SK-N-SH treated with all-trans-retinoic acid at 6 μM for 48 hours (cell line): ENCODE results near the gene SCUBE2.

Experiments
- ATAC-seq: fragments of 200-7000 bp; cut with Tn5 transposase; 3 replicates; pipeline ENCODE4 v1.9.1; 2020; ENCODE audit warnings: mild to moderate bottlenecking, moderate library complexity
- ARNTL ChIP-seq: fragments of 450-650 bp; formaldehyde crosslinking; IDR thresholded peaks from 2 replicates; pipeline ENCODE4 v1.5.0; 2020; ENCODE audit warnings: low read depth, mild to moderate bottlenecking, moderate library complexity, borderline replicate concordance
- BACH2 ChIP-seq: fragments of 250-450 bp; sonication (Bioruptor Pico); IDR thresholded peaks from 2 replicates; pipeline ENCODE4 v1.9.0; 2021; ENCODE audit warnings: mild to moderate bottlenecking, borderline replicate concordance
- CSDC2 ChIP-seq: fragments of 250-450 bp; sonication (Bioruptor Pico); IDR thresholded peaks from 2 replicates; pipeline ENCODE4 v1.5.0; 2020; ENCODE audit warnings: mild to moderate bottlenecking, moderate library complexity
- ESRRG ChIP-seq: fragments of 250-450 bp; sonication (Bioruptor Pico); IDR thresholded peaks from 2 replicates; pipeline ENCODE4 v1.6.1; 2021; ENCODE audit warnings: mild to moderate bottlenecking
- GLIS3 ChIP-seq: fragments of 250-450 bp; sonication (Bioruptor Pico); IDR thresholded peaks from 2 replicates; pipeline ENCODE4 v1.5.0; 2020; ENCODE audit warnings: mild to moderate bottlenecking, moderate library complexity
- ISL1 ChIP-seq: fragments of 250-450 bp; sonication (Bioruptor Pico); IDR thresholded peaks from 2 replicates; pipeline ENCODE4 v2.1.2; 2022; ENCODE audit warnings: mild to moderate bottlenecking, moderate library complexity
- PPARA ChIP-seq: fragments of 250-450 bp; sonication (Bioruptor Pico); IDR thresholded peaks from 2 replicates; pipeline ENCODE4 v1.5.0; 2020; ENCODE audit warnings: mild to moderate bottlenecking, borderline replicate concordance
- RARB ChIP-seq: fragments of 250-450 bp; sonication (Bioruptor Pico); IDR thresholded peaks from 2 replicates; pipeline ENCODE4 v1.8.0; 2021; ENCODE audit warnings: mild to moderate bottlenecking, moderate library complexity
- SNAI2 ChIP-seq: fragments of 250-450 bp; sonication (Bioruptor Pico); IDR thresholded peaks from 2 replicates; pipeline ENCODE4 v1.5.0; 2020; ENCODE audit warnings: mild to moderate bottlenecking, moderate library complexity
- TCF4 ChIP-seq: fragments of 250-450 bp; sonication (Bioruptor Pico); IDR thresholded peaks from 2 replicates; pipeline ENCODE4 v1.8.0; 2021; ENCODE audit warnings: mild to moderate bottlenecking, moderate library complexity, borderline replicate concordance
- TOX ChIP-seq: fragments of 250-450 bp; sonication (Bioruptor Pico); IDR thresholded peaks from 2 replicates; pipeline ENCODE4 v1.8.0; 2021; ENCODE audit warnings: mild to moderate bottlenecking, moderate library complexity, borderline replicate concordance
- ZC3H10 ChIP-seq: fragments of 250-450 bp; sonication (Bioruptor Pico); IDR thresholded peaks from 2 replicates; pipeline ENCODE4 v1.5.1; 2021; ENCODE audit warnings: mild to moderate bottlenecking, moderate library complexity
- ZFP3 ChIP-seq: fragments of 250-450 bp; sonication (Bioruptor Pico); IDR thresholded peaks from 2 replicates; pipeline ENCODE4 v1.5.0; 2020; ENCODE audit warnings: mild to moderate bottlenecking, moderate library complexity
- ZFP30 ChIP-seq: fragments of 450-650 bp; formaldehyde crosslinking; IDR thresholded peaks from 2 replicates; pipeline ENCODE4 v1.5.0; 2022; ENCODE audit warnings: mild to moderate bottlenecking, moderate library complexity
- ZNF565 ChIP-seq: fragments of 450-650 bp; formaldehyde crosslinking; conservative IDR thresholded peaks from 2 replicates; pipeline ENCODE4 v1.5.0; 2020; ENCODE audit warnings: low read depth, mild to moderate bottlenecking, moderate library complexity
- ZNF70 ChIP-seq: fragments of 450-650 bp; formaldehyde crosslinking; IDR thresholded peaks from 2 replicates; pipeline ENCODE4 v1.5.0; 2020; ENCODE audit warnings: mild to moderate bottlenecking, moderate library complexity
- ZNF8 ChIP-seq: fragments of 450-650 bp; formaldehyde crosslinking; IDR thresholded peaks from 2 replicates; pipeline ENCODE4 v1.5.0; 2020; ENCODE audit warnings: mild to moderate bottlenecking, moderate library complexity
- TF ChIP-seq, protein P1 (sequence below): fragments of 250-450 bp; sonication (Bioruptor Pico); IDR thresholded peaks from 2 replicates; pipeline ENCODE4 v1.8.0; 2020; ENCODE audit warnings: mild to moderate bottlenecking, moderate library complexity, borderline replicate concordance
- TF ChIP-seq, protein P2 (sequence below): fragments of 250-450 bp; sonication (Bioruptor Pico); IDR thresholded peaks from 2 replicates; pipeline ENCODE4 v1.8.0; 2021; ENCODE audit warnings: low read depth, mild to moderate bottlenecking, moderate library complexity, borderline replicate concordance
- TF ChIP-seq, protein P3 (sequence below): fragments of 250-450 bp; sonication (Bioruptor Pico); IDR thresholded peaks from 2 replicates; pipeline ENCODE4 v1.5.1; 2020; ENCODE audit warnings: low read depth, mild to moderate bottlenecking, moderate library complexity
- TF ChIP-seq, protein P4 (sequence below): fragments of 250-450 bp; sonication (Bioruptor Pico); IDR thresholded peaks from 2 replicates; pipeline ENCODE4 v1.5.0; 2020; ENCODE audit warnings: mild to moderate bottlenecking, moderate library complexity

SCUBE2 gene

DNA sequence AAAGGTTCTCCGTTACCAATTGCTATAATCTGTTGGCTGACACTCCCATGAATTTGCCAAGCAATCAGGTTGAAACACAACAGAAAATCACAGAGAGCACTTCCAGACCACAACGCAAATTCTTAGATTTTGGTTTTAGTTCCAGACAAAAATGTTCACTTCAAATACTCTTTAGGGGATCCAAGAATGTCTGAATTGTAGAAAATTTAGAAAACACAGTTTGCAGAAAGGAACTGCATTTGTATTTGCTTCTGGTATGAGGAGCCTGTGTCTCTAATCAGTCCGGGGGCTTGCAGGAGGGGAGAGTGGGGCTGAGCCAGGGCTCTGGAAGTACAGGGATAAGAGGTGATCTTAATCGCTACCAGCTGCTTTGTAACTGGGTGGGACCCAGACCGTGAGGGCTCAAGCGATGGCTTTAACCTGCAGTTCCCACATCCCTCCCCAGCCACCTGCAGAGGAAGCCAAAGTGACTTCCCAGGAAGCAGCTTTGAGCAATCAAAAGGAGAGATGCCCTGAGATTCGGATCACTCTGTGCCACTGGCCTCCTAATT, 18.7 kb downstream of the SCUBE2 start:
- no peak for ATAC-seq
- TF ChIP-seq ZFP30 (CRISPR knock-in tag) (no peak), ZNF8 (CRISPR knock-in tag) (no peak), ZNF565 (CRISPR knock-in tag) (no peak), GLIS3 (CRISPR knock-in tag) (no peak), ISL1 (CRISPR knock-in tag) (no peak), ZC3H10 (CRISPR knock-in tag) (no peak), CSDC2 (no peak), TCF4 (CRISPR knock-in tag) (no peak), TOX (no peak), ZFP3 (no peak), PPARA (CRISPR knock-in tag) (no peak), BACH2 (CRISPR knock-in tag) (no peak)
- TF ChIP-seq, protein P1, sequence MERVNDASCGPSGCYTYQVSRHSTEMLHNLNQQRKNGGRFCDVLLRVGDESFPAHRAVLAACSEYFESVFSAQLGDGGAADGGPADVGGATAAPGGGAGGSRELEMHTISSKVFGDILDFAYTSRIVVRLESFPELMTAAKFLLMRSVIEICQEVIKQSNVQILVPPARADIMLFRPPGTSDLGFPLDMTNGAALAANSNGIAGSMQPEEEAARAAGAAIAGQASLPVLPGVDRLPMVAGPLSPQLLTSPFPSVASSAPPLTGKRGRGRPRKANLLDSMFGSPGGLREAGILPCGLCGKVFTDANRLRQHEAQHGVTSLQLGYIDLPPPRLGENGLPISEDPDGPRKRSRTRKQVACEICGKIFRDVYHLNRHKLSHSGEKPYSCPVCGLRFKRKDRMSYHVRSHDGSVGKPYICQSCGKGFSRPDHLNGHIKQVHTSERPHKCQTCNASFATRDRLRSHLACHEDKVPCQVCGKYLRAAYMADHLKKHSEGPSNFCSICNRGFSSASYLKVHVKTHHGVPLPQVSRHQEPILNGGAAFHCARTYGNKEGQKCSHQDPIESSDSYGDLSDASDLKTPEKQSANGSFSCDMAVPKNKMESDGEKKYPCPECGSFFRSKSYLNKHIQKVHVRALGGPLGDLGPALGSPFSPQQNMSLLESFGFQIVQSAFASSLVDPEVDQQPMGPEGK (CRISPR knock-in tag) = no peak
- TF ChIP-seq, protein P2, sequence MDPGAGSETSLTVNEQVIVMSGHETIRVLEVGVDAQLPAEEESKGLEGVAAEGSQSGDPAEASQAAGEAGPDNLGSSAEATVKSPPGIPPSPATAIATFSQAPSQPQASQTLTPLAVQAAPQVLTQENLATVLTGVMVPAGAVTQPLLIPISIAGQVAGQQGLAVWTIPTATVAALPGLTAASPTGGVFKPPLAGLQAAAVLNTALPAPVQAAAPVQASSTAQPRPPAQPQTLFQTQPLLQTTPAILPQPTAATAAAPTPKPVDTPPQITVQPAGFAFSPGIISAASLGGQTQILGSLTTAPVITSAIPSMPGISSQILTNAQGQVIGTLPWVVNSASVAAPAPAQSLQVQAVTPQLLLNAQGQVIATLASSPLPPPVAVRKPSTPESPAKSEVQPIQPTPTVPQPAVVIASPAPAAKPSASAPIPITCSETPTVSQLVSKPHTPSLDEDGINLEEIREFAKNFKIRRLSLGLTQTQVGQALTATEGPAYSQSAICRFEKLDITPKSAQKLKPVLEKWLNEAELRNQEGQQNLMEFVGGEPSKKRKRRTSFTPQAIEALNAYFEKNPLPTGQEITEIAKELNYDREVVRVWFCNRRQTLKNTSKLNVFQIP (CRISPR knock-in tag) = no peak
- TF ChIP-seq, protein P3, sequence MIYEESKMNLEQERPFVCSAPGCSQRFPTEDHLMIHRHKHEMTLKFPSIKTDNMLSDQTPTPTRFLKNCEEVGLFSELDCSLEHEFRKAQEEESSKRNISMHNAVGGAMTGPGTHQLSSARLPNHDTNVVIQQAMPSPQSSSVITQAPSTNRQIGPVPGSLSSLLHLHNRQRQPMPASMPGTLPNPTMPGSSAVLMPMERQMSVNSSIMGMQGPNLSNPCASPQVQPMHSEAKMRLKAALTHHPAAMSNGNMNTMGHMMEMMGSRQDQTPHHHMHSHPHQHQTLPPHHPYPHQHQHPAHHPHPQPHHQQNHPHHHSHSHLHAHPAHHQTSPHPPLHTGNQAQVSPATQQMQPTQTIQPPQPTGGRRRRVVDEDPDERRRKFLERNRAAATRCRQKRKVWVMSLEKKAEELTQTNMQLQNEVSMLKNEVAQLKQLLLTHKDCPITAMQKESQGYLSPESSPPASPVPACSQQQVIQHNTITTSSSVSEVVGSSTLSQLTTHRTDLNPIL (CRISPR knock-in tag) = no peak
- TF ChIP-seq, all 23 proteins: peak for 0

DNA sequence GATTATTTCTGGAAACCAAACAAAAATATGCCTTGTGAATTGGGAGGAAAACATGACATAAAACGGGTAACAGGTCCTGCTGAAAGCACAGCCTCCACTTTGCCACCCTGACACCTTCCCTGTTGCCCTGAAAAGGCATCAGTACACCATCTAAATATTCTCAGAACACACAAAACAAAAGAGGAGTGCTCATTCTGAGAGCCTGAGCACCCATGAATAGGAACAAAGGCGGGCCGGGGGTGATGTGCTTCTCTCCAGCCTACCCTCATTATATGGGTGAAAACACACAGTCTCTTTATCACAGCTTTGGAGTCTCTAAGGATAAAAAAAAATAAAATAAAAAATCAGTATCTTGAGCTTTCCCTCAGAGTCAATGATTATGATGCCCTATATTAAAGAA, 19.7 kb downstream of the SCUBE2 start:
- no peak for ATAC-seq
- TF ChIP-seq SNAI2 (CRISPR knock-in tag) = no peak
- TF ChIP-seq GLIS3 (CRISPR knock-in tag) = no peak
- no peak for TF ChIP-seq TCF4 (CRISPR knock-in tag)
- no peak for TF ChIP-seq ZC3H10 (CRISPR knock-in tag)
- TF ChIP-seq ESRRG (CRISPR knock-in tag) = no peak
- TF ChIP-seq ARNTL (CRISPR knock-in tag) = no peak
- no peak for TF ChIP-seq CSDC2
- no peak for TF ChIP-seq ZNF70
- no peak for TF ChIP-seq ZFP30 (CRISPR knock-in tag)
- TF ChIP-seq, protein P2 (CRISPR knock-in tag) = no peak
- no peak for TF ChIP-seq TOX
- TF ChIP-seq, protein P4, sequence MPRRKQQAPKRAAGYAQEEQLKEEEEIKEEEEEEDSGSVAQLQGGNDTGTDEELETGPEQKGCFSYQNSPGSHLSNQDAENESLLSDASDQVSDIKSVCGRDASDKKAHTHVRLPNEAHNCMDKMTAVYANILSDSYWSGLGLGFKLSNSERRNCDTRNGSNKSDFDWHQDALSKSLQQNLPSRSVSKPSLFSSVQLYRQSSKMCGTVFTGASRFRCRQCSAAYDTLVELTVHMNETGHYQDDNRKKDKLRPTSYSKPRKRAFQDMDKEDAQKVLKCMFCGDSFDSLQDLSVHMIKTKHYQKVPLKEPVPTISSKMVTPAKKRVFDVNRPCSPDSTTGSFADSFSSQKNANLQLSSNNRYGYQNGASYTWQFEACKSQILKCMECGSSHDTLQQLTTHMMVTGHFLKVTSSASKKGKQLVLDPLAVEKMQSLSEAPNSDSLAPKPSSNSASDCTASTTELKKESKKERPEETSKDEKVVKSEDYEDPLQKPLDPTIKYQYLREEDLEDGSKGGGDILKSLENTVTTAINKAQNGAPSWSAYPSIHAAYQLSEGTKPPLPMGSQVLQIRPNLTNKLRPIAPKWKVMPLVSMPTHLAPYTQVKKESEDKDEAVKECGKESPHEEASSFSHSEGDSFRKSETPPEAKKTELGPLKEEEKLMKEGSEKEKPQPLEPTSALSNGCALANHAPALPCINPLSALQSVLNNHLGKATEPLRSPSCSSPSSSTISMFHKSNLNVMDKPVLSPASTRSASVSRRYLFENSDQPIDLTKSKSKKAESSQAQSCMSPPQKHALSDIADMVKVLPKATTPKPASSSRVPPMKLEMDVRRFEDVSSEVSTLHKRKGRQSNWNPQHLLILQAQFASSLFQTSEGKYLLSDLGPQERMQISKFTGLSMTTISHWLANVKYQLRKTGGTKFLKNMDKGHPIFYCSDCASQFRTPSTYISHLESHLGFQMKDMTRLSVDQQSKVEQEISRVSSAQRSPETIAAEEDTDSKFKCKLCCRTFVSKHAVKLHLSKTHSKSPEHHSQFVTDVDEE = no peak
- TF ChIP-seq, protein P1 (CRISPR knock-in tag) = no peak
- TF ChIP-seq RARB (CRISPR knock-in tag) = no peak
- no peak for TF ChIP-seq ISL1 (CRISPR knock-in tag)
- TF ChIP-seq, protein P3 (CRISPR knock-in tag) = no peak
- no peak for TF ChIP-seq BACH2 (CRISPR knock-in tag)
